ENCODE data around the gene CAPN15.

The CAPN15 gene

DNA sequence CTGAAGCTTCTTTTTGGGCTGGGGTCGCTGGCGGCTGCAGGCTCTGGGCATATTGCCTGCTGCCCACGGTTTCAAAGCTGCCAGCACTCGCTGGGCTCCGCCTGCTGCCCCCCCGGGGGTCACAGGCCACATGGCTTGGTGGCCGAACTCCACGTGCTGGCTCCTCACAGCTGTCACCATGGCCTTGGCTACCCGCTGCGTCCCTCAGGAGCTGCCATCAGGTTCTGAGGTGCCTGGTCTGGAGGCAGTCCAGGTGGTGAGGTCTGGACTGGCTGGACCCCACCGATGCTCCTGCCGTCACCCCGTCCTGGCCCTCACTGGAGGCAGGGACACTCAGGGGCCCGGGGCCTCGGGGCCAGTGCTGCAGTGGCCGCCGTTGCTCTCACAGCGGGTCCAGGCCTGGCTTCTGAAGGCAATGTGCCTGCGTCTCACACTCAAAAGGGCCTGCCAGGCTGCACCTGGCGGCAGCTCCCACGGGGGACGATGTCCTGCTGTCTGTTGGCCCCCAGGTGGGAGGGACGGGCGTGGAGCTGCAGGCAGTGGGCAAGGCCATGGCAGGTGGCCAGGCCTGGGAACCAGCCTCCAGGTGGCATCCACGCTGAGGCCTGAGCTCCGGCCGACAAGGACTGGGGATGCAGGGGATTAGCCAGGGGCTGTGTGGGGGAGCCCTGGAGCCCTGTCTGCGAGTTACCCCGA is 13.3 kb downstream of the CAPN15 start:
- Histone ChIP-seq H3K9me3 (ENCODE audit: low read length) (no peaks in the 10 kb centered on the region), H3K27me3 (ENCODE audit: control insufficient read depth in 1 of 2, insufficient read depth in 2 of 2, low read length in 2 of 2) (no peaks in the 10 kb centered on the region), H3K36me3 (ENCODE audit: insufficient read depth, low read length) (no peaks in the 10 kb centered on the region), H3K27ac (ENCODE audit: low read depth, low read length) (no peak overlapping the region), H3K9ac (ENCODE audit: low read length) (no peak overlapping the region), H3K4me1 (ENCODE audit: insufficient read depth, low read length) (no peaks in the 10 kb centered on the region), H3K4me3 (ENCODE audit: low read depth in 1 of 2, low read length in 2 of 2) (no peak overlapping the region)

DNA sequence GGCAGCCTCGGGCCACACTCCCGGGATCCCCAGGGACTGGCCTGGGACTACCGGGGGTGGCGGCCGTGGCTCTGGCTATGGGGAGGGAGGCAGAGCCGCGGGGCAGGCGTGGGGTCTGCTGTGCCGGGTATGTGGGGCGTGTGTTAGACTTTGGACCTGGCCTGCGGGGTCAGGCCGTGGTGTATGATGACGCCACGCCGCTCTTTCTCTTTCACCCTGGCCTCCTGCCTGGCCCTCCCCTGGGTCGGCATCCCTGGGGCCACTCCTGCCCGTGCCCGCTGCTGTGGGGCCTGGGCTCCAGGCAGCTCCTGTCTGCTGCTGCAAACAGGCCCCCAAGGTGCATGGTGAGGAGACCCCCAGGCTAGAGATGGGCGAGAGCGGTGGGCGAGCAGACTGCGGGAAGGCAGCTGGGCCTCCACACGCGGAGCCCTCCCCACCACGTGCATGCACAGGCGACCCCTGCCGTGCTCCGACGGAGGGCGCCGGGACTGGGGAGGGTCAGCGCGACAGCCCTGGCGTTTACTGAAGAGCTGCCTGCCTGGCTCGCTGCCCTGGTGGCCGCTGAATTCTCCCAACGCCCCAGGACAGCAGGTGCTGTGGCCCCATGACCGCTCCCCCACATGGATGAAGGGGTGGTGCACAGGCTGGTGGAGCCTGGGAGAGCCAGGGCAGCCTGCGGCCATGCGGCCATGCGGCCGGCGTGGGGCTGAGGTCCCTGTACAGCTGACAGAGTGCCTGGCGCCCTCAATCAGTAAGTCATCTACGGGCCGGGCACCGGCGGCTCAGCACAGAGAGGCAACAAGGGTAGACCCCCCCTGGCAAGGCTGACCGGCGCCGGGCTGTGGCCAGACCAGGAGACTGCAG is 16.0 kb downstream of the CAPN15 start:
- Histone ChIP-seq H3K4me1 (ENCODE audit: insufficient read depth, low read length) (no peaks in the 10 kb centered on the region), H3K27ac (ENCODE audit: low read depth, low read length) (no peak overlapping the region), H3K9ac (ENCODE audit: low read length) (no peak overlapping the region)

DNA sequence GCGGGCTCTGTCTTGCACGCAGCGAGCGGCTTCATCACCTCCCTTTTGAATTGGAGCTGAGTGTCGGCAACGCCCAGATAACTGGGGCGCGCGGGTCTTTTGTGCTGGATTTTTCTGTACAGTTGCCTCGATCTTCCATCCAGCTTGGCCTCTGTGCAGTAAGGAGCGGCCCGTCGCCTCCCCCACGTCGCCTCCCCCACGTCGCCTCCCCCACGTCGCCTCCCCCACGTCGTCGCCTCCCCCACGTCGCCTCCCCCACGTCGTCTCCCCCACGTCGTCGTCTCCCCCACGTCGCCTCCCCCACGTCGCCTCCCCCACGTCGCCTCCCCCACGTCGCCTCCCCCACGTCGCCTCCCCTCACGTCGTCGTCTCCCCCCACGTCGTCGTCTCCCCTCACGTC is 17.0 kb downstream of the CAPN15 start:
- Histone ChIP-seq H3K27me3 (ENCODE audit: control insufficient read depth in 1 of 2, insufficient read depth in 2 of 2, low read length in 2 of 2) (no peaks in the 10 kb centered on the region), H3K27ac (ENCODE audit: low read depth, low read length) (no peak overlapping the region), H3K36me3 (ENCODE audit: insufficient read depth, low read length) (no peaks in the 10 kb centered on the region)

More for the DNA sequence above, 16.0 kb downstream of the CAPN15 start:
- Histone ChIP-seq H3K27me3 (ENCODE audit: control insufficient read depth in 1 of 2, insufficient read depth in 2 of 2, low read length in 2 of 2) (no peaks in the 10 kb centered on the region), H3K9me3 (ENCODE audit: low read length) (no peaks in the 10 kb centered on the region), H3K4me3 (ENCODE audit: low read depth in 1 of 2, low read length in 2 of 2) (no peak overlapping the region), H3K36me3 (ENCODE audit: insufficient read depth, low read length) (no peaks in the 10 kb centered on the region)

DNA sequence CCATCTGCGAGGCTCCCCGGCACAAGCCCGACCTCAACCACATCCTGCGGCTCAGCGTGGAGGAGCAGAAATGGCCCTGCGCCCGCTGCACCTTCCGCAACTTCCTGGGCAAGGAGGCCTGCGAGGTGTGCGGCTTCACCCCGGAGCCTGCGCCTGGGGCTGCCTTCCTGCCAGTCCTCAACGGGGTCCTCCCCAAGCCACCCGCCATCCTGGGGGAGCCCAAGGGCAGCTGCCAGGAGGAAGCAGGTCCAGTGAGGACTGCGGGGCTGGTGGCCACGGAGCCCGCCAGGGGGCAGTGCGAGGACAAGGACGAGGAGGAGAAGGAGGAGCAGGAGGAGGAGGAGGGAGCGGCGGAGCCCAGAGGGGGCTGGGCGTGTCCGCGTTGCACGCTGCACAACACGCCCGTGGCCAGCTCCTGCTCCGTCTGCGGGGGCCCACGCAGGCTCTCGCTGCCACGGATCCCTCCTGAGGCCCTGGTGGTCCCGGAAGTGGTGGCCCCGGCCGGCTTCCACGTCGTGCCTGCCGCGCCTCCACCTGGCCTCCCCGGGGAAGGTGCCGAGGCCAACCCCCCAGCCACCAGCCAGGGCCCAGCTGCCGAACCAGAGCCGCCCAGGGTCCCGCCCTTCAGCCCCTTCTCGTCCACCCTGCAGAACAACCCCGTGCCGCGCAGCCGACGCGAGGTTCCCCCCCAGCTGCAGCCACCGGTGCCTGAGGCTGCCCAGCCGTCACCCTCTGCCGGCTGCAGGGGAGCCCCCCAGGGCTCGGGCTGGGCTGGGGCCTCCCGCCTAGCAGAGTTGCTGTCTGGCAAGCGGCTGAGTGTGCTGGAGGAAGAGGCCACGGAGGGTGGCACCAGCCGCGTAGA is 19.6 kb downstream of the CAPN15 start:
- Histone ChIP-seq H3K36me3 (ENCODE audit: insufficient read depth, low read length) (no peaks in the 10 kb centered on the region), H3K27me3 (ENCODE audit: control insufficient read depth in 1 of 2, insufficient read depth in 2 of 2, low read length in 2 of 2) (no peaks in the 10 kb centered on the region), H3K9ac (ENCODE audit: low read length) (no peak overlapping the region), H3K4me1 (ENCODE audit: insufficient read depth, low read length) (no peaks in the 10 kb centered on the region), H3K9me3 (ENCODE audit: low read length) (no peaks in the 10 kb centered on the region), H3K27ac (ENCODE audit: low read depth, low read length) (no peak overlapping the region), H3K4me3 (ENCODE audit: low read depth in 1 of 2, low read length in 2 of 2) (no peak overlapping the region)

More for the DNA sequence above, 17.0 kb downstream of the CAPN15 start:
- no peak overlapping the region for H3K4me3 ChIP-seq (ENCODE audit: low read depth in 1 of 2, low read length in 2 of 2)
- no peaks in the 10 kb centered on the region for H3K9me3 ChIP-seq (ENCODE audit: low read length)
- no peaks in the 10 kb centered on the region for H3K4me1 ChIP-seq (ENCODE audit: insufficient read depth, low read length)
- H3K9ac ChIP-seq (ENCODE audit: low read length) = no peak overlapping the region

DNA sequence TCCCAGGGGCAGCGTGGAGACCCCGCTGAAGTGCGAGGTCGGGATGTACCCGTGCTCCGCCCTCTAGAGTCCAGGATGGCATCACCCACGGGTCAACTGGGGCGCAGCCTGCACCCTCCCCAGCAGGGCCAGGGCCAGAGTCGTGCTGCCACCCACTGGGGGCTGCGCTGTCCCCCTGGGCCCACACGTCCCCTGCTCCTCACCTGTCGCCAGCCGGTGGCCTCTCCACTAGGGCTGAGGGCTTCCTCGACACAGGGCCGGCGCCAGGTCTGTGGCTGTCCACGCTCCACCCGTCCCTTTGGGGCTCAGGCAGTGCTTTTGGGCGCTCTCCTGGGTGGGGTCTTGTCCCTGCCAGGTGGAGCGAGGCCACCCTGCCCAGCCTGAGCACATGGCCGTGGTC is 21.1 kb downstream of the CAPN15 start:
- H3K9ac ChIP-seq (ENCODE audit: low read length) = no peak overlapping the region
- H3K27me3 ChIP-seq (ENCODE audit: control insufficient read depth in 1 of 2, insufficient read depth in 2 of 2, low read length in 2 of 2) = no peaks in the 10 kb centered on the region
- no peaks in the 10 kb centered on the region for H3K9me3 ChIP-seq (ENCODE audit: low read length)
- H3K4me1 ChIP-seq (ENCODE audit: insufficient read depth, low read length) = no peaks in the 10 kb centered on the region
- H3K36me3 ChIP-seq (ENCODE audit: insufficient read depth, low read length) = no peaks in the 10 kb centered on the region
- H3K27ac ChIP-seq (ENCODE audit: low read depth, low read length) = no peak overlapping the region
- H3K4me3 ChIP-seq (ENCODE audit: low read depth in 1 of 2, low read length in 2 of 2) = no peak overlapping the region

DNA sequence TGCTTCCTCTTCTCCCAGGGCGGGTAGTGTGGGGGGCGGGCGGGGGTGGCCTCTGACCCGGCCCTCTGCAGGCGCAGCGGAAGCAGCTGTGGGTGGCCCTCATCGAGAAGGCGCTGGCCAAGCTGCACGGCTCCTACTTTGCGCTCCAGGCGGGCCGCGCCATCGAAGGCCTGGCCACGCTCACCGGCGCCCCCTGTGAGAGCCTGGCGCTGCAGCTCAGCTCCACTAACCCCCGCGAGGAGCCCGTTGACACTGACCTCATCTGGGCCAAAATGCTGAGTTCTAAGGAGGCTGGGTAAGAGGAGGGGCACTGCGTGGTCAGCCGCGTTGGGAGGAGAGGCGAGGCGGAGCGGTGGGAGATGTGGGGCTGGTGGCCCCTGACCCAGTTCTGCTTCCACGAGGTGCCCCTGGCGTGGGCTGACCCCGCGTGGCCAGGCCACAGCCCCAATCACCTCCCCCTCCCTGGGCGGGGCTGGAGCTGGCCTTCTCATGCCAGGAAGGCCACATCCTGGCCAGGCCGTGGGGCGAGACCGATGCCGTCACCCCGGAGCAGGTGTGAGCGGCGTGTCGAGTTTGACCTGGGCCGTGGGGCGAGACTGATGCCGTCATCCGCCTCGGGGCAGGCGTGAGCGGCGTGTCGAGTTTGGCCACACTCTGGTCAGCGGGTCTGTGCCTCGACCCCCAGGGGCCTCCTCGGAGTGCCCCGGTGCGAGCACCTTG is 22.2 kb downstream of the CAPN15 start:
- Histone ChIP-seq H3K36me3 (ENCODE audit: insufficient read depth, low read length) (no peaks in the 10 kb centered on the region), H3K4me3 (ENCODE audit: low read depth in 1 of 2, low read length in 2 of 2) (no peak overlapping the region), H3K27ac (ENCODE audit: low read depth, low read length) (no peak overlapping the region)

DNA sequence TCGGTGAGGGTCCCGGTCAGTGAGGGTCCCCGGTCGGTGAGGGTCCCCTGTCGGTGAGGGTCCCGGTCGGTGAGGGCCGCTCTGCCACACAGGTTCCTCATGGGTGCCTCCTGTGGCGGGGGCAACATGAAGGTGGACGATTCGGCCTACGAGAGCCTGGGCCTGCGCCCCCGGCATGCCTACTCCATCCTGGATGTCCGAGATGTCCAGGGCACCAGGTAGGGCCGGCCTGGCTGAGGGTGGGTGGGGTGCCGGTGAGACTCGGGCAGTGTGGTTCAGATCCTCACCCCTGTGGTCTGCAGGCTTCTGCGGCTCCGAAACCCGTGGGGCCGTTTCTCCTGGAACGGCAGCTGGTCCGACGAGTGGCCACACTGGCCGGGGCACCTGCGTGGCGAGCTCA is 23.7 kb downstream of the CAPN15 start:
- no peaks in the 10 kb centered on the region for H3K27me3 ChIP-seq (ENCODE audit: control insufficient read depth in 1 of 2, insufficient read depth in 2 of 2, low read length in 2 of 2)
- H3K27ac ChIP-seq (ENCODE audit: low read depth, low read length) = no peak overlapping the region
- no peak overlapping the region for H3K4me3 ChIP-seq (ENCODE audit: low read depth in 1 of 2, low read length in 2 of 2)
- no peaks in the 10 kb centered on the region for H3K36me3 ChIP-seq (ENCODE audit: insufficient read depth, low read length)
- no peak overlapping the region for H3K9ac ChIP-seq (ENCODE audit: low read length)
- H3K4me1 ChIP-seq (ENCODE audit: insufficient read depth, low read length) = no peaks in the 10 kb centered on the region
- no peaks in the 10 kb centered on the region for H3K9me3 ChIP-seq (ENCODE audit: low read length)

More for the DNA sequence above, 22.2 kb downstream of the CAPN15 start:
- no peaks in the 10 kb centered on the region for H3K9me3 ChIP-seq (ENCODE audit: low read length)
- no peaks in the 10 kb centered on the region for H3K4me1 ChIP-seq (ENCODE audit: insufficient read depth, low read length)
- no peaks in the 10 kb centered on the region for H3K27me3 ChIP-seq (ENCODE audit: control insufficient read depth in 1 of 2, insufficient read depth in 2 of 2, low read length in 2 of 2)
- no peak overlapping the region for H3K9ac ChIP-seq (ENCODE audit: low read length)

DNA sequence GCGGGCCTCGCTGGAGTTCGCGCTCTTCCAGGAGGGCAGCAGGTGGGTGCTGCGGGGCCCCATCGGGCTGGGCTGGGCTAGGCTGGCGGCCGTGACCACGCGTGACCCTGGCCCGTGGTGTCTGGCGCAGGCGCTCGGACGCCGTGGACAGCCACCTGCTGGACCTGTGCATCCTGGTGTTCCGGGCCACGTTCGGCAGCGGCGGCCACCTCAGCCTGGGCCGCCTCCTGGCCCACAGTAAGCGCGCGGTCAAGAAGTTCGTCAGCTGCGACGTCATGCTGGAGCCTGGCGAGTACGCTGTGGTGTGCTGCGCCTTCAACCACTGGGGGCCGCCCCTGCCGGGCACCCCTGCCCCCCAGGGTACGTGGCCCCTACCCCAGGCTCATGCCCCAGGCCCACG is 24.7 kb downstream of the CAPN15 start:
- no peaks in the 10 kb centered on the region for H3K27me3 ChIP-seq (ENCODE audit: control insufficient read depth in 1 of 2, insufficient read depth in 2 of 2, low read length in 2 of 2)
- H3K27ac ChIP-seq (ENCODE audit: low read depth, low read length) = no peak overlapping the region
- H3K4me3 ChIP-seq (ENCODE audit: low read depth in 1 of 2, low read length in 2 of 2) = no peak overlapping the region
- no peaks in the 10 kb centered on the region for H3K4me1 ChIP-seq (ENCODE audit: insufficient read depth, low read length)
- H3K9me3 ChIP-seq (ENCODE audit: low read length) = no peaks in the 10 kb centered on the region
- H3K36me3 ChIP-seq (ENCODE audit: insufficient read depth, low read length) = no peaks in the 10 kb centered on the region
- H3K9ac ChIP-seq (ENCODE audit: low read length) = no peak overlapping the region

DNA sequence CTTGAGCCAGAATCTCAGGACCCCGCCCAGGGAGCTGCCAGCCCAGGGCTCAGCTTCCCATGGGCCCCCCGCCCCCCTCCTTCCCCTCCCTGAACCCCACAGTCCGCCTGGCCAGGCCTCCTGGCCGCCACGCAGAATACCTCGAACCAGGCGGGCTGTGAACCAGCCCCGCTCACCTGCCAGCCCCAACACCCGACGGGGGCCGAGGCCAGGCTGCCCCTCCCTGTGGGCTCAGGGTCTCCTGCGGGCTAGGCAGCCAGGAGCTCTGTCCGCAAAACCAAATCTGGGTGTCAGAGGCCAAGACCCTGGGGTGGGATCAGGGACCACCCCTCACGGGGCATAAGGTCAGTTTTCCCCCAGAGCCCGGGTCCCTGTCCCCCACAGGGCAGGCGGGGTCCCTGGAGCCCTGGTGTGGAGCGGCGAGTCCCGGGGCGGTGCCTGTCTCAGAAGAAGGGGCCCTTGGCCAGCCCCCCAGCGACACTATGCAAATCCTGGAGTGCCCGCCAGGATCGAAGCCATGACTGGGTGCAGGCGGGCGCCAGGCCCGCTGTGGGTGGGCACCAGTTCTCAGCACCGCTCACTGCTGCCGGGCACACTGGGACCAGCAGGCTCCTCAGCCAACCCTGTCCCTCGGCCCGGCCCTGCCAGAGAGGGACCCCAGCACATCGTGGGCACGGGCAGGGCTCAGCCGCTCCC is 26.2 kb downstream of the CAPN15 start:
- Histone ChIP-seq H3K9ac (ENCODE audit: low read length) (no peak overlapping the region), H3K27ac (ENCODE audit: low read depth, low read length) (no peak overlapping the region), H3K36me3 (ENCODE audit: insufficient read depth, low read length) (no peaks in the 10 kb centered on the region), H3K9me3 (ENCODE audit: low read length) (no peaks in the 10 kb centered on the region), H3K4me3 (ENCODE audit: low read depth in 1 of 2, low read length in 2 of 2) (no peak overlapping the region), H3K27me3 (ENCODE audit: control insufficient read depth in 1 of 2, insufficient read depth in 2 of 2, low read length in 2 of 2) (peaks cover 0 to 4% of the 10 kb centered on the region in 2 donors), H3K4me1 (ENCODE audit: insufficient read depth, low read length) (no peaks in the 10 kb centered on the region)

DNA sequence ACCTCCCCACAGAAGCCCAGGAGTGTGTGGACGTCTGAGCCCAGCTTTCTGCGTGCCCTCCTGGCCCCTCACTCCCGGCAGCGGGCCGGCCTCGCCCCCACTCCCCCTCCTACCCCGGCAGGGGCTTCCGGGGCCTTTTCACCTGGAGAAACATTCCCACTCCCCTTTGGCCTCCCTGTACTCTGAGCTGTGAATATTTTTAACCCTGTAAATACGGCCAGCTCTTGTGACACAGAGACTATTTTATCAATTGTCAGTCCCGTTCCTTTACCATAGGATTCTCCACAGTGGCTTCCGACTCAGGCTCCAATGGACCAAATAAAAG is 26.7 kb downstream of the CAPN15 start:
- Histone ChIP-seq H3K27ac (ENCODE audit: low read depth, low read length) (no peak overlapping the region), H3K4me1 (ENCODE audit: insufficient read depth, low read length) (no peaks in the 10 kb centered on the region), H3K4me3 (ENCODE audit: low read depth in 1 of 2, low read length in 2 of 2) (no peak overlapping the region), H3K27me3 (ENCODE audit: control insufficient read depth in 1 of 2, insufficient read depth in 2 of 2, low read length in 2 of 2) (peaks cover 0 to 9% of the 10 kb centered on the region in 2 donors), H3K9me3 (ENCODE audit: low read length) (no peaks in the 10 kb centered on the region), H3K36me3 (ENCODE audit: insufficient read depth, low read length) (no peaks in the 10 kb centered on the region), H3K9ac (ENCODE audit: low read length) (no peak overlapping the region)

All from muscle layer of colon (tissue), 2 donors.